HG03342 (cell line): ENCODE results near the gene NPY2R.

ENCODE experiments used
- ATAC-seq: cut with Tn5 transposase; IDR thresholded peaks from one replicate; pipeline ENCODE4 v1.9.1; 2021; ENCODE audit warnings: mild to moderate bottlenecking, moderate library complexity; ENCODE audit not compliant: unreplicated experiment

NPY2R gene

GRCh38 chr4:155248002-155248896 lies 39.8 kb downstream of the NPY2R start:
- no peak for ATAC-seq

GRCh38 chr4:155249016-155249566 lies 40.7 kb downstream of the NPY2R start:
- no peak for ATAC-seq

GRCh38 chr4:155252327-155252726 lies 43.9 kb downstream of the NPY2R start:
- no peak for ATAC-seq

GRCh38 chr4:155263480-155263879 lies 55.0 kb downstream of the NPY2R start:
- ATAC-seq = no peak

GRCh38 chr4:155265113-155265512 lies 56.7 kb downstream of the NPY2R start:
- no peak for ATAC-seq
